Stimulated activated CD8-positive, alpha-beta memory T cell treated with anti-CD3 and anti-CD28 coated beads, Interleukin-4, amount 100 ng/mL, for 4 hours (primary cell): ENCODE results near the gene MKRN2OS.

Experiments
- DNase-seq, 2 donors: peaks; one replicate each; pipeline ENCODE4 v3.0.0-alpha.2; 2020; ENCODE audit warnings: low read depth in 2 of 2, low spot score in 1 of 2

MKRN2OS gene

DNA sequence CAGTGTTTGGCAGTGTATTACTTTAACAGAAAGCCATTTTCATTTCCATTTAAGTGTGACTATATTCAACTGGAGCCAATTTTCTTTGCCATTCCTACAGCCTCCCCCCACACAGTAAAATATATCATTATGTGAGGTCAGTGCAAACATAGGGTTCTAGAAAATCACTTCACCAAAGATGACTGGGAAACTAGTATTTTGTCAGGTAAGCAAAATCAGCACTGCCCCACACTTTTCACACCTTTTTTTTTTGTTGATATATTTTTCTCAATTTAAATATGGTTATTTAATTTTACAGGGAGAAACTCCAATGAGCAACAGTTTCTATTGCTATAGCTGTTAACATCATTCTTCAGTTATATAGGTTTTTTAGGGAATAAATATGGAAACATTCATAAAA lies 29.7 kb downstream of the MKRN2OS start:
- no peak for DNase-seq

DNA sequence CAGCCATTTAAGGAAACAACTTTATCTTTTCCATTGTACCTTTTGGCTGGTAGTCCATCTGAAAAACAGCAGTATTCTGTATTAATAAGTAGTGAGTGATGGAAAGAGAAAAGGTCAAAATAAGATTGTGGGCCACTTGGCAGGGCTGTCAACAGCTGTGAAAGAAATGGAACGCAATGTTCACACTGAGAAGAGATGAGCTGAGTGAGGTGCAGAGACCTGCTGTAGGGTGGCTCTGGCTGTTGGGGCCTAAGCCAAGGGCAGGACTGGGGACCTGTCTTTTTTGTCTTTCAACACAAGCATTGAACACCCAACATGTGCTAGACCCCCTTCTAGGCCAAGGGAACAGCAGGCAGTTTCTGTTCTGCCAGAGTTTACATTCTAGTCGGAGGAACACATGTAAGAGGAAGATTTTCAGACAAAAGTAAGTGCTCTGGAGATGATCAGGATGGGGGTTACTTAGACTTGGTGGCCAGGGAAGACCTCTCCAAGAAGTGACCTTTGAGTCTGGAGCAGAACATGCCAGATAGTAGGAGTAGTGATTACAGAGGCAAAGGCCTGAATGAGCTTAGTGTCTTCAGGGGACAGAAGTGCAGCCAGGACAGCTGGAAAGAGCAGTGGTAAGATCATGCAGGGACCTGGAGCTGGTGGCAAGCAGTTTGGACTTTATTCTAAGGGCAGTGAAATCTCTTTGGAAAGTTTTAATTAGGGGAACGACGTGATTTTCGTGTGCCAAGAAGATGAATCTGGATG lies 31.4 kb downstream of the MKRN2OS start:
- DNase-seq = no peak

DNA sequence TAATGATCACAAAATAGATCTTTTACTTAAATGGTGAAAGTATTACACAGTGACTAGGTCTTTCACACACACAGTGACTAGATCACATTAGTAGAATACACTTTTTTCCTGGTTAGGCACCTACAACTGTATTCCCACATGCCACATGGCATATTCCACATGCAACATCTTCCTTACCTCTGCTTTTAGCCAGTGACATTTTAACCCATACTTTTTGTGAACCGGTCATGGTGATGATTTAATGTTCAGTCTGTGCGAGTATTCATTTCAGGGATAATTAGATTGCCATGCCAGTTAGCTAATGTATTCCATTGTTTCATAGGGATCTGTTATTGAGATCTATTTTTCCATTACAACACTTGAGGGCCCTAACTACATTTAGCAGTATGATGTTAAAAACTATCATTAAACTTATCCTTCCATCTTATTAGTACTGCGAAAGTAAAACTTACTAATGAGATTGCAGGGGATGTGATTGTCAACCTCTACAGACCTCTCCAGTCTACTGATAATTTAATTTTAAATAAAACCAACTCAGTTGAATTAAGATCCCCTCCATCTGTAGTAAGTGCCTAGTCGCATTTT lies 32.7 kb downstream of the MKRN2OS start:
- DNase-seq = no peak

DNA sequence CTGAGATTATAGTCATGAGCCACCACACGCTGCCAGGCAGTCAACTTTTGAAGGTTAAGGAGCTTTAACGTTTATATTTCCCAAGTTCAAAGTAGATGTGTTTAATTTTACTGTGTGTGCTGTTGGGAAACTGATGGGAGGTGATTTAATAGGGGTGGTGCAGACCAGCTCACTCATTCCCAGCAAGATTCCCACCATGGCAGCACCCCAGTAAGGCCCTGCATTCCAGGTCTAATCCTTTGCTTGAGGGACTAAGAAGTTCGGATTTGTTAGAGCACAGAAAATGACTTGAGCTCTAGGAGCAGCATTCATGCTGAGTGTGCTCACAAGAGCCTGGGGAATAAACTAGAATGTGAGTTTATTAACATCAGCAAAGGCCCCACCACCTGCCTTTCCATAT lies 35.8 kb downstream of the MKRN2OS start:
- DNase-seq = no peak

DNA sequence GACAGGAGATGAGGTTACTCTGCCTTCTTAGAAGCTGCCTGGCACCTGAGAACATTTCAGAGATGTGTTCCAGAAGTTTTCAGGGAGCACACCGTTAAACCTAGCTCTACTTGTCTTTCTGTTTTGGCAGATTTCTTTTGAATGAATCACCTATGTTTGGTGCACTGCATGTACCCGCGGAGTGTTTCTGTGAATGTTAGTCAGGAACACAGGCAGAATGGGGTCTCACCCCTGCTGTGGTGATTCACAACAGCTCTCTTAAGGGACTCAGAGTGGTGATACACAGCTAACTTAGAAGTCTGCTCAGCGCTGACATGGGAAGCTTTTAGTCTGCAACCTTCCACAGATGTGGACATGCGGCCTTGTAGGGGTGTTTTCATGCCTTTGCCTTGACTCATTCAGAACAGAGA lies 37.0 kb downstream of the MKRN2OS start:
- DNase-seq = no peak

DNA sequence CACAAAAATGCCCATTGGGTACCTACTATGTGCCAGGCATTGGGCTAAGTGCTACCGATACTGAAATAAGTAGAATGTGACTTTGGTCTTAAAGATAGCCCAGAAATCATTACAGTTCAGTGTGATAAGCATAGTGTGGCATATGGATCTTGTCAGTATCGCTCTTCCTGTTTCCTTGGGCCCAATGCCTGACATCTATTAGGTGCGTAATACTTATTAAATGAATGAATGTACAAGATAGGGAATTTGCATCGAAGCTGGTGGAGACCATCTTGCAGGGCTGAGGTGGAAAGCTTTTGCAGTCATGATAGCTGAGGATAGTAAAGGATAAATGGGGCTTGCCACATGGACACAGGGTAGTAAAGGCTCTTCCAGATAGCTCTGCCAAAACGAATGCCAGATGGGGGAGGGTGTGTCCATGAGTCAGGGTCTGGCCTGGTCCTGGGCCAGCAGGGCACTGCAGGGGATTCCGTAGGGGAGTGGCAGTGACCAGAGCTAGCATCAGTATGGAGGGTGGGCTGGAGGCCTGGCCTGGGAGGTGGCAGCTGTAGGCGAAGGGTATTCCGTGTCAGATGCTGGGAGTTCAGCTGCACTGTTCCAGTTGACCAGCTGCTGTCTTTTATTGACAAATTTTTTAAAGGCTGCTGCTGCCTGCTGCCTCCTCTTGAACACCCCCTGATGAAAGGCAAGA lies 37.6 kb downstream of the MKRN2OS start:
- no peak for DNase-seq

DNA sequence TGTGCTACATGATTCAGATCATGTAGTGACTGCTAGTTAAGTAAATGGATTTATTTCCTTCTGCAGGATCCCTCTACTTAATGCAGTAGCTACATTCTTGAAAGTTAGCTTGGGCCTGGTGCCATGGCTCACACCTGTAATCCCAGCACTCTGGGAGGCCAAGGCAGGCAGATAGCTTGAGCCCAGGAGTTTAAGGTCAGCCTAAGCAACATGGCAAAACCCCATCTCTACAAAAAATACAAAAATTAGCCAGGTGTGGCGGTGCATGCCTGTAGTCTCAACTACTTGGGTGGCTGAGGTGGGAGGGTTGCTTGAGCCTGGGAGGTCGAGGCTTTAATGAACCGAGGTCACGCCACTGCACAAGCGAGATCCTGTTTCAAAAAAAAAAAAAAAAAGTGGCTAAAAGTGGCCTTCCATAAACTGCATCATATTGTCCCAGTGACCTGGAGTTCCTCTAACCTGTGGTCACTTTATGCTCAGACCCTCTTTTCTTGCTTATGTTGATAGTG lies 39.0 kb downstream of the MKRN2OS start:
- DNase-seq = no peak

DNA sequence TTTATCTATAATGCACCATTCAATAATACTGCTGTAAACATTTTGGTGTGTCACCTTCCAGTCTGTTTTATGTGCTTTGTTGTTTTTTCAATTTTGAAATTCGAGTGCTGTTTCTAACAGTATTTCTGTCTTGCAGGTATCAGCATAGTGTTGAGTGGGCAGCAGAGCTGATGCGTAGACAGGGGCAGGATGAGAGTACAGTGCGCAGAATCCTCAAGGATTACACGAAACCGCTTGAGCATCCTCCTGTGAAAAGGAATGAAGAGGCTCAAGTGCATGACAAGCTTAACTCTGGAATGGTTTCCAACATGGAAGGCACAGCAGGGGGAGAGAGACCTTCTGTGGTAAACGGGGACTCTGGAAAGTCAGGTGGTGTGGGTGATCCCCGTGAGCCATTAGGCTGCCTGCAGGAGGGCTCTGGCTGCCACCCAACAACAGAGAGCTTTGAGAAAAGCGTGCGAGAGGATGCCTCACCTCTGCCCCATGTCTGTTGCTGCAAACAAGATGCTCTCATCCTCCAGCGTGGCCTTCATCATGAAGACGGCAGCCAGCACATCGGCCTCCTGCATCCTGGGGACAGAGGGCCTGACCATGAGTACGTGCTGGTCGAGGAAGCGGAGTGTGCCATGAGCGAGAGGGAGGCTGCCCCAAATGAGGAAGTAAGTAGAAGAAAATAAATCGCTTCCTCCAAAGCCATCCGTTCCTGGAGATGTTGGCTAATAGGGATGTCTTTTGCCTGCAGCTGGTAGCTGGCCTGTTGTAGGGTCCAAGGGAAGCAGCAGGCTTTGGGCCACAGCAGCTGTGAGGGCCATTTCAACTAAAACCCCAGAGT lies 42.0 kb downstream of the MKRN2OS start:
- DNase-seq = no peak

DNA sequence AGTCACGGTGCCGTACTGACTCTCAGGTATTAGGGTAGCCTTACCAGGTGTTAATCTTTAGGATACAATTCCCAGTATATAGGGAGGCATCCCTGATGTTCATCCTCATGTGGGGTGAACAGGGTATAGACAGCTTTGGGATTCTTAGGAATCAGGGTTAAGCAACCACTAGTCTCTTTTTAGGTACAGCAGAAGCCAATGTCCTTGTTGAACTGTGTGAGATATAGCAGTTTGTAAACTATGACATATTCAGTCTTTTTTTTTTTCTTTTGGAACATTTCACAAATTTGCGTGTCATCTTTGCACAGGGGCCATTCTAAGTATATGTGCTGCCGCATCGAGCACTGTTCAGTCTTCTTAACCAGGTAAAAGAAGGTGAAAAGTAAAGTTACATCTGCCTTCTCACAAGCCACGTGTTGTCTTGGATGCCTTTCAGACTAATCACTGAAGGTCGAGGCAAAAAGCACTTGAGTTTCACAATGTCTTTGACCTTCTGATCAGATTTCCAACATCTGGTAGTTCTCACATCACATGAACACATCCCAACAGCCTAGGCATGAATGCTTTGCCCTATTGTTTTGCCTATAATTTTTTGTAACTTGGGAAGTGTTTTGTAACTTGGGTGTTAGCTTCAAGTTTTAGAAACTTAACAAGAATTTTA lies 43.8 kb downstream of the MKRN2OS start:
- no peak for DNase-seq

DNA sequence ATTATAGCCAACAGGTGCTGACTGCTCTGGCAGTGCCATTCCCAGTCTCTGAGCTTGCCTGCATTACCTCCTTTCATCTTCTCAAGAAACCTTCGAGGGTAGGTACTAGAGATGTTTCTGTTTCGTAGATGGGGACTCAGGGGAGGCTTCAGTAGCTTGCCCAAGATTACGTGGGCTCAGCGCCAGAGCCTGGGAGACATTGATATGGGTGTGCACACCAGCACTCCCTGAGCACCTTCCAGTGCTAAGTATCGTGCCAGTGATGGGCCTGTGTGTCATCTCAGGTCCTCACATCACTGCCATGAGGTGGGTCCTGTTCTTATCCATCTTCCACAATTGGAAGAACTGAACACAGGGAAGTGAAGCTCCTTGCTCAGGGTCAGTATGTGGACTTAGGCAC lies 45.8 kb downstream of the MKRN2OS start:
- DNase-seq = no peak

DNA sequence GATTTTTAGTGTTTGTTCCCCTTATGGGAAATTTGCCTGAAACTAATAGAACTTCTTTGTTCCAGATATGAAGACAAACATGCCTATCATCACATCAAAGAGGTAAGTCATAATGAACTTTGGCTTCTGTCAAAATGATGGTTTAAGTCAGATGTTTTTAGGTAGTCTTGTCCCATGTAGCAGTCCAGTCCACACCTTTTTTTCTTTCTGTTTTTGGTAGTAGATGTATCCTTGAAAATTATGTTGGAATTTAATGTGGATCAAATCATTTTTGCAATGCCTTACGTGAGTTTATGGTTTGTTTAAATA lies 48.9 kb downstream of the MKRN2OS start:
- no peak for DNase-seq

DNA sequence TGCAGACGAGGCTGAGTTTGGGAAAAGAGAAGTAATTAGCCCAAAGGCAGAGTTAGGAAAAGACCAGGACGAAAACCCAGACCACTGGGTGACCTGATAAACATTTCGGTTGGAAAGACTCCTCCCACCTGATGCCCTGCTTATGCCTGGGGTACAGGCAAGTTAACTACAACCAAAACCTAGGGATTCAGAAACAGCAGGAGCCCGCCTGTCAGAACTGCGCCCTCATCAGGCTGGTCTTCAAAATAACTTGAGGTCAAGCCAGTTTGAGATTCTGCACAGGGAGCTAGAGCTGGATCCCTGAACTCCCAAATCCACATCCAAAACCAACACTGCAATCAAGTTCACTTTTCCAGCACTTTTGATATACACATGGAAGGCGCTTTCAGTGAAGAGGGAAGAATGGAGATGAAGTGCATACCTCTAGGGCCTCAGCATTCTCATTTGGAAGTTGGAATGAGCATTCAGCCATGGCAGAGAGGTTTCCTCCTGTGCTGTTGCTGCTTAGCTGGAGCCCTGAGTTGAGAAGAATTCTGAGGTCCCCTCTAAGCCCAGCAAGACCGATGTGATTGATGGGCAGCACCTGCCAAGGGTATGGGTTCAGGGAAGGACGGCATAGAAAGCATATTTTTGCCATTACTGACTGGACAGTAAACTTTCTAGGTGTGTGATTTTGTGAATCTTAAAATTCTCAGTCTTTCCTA lies 49.4 kb downstream of the MKRN2OS start:
- DNase-seq = no peak

DNA sequence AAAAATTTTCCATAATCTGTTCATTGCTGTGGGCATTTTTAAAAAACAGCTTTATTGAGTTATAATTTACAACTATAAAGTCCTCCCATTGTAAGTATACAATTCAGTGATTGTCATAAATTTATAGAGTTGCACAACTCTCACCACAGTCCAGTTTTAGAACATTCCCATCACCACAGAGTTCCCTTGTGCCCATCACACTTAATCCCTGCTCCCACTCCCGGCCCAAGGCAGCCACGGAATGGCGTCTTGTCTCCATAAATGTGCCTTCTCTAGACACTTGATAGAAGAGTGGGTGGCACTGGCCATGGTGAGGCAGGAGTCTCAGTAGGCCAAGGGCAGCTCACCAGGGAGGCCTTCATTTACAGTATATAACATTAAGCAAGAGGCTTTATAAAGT lies 54.8 kb downstream of the MKRN2OS start:
- DNase-seq = no peak

DNA sequence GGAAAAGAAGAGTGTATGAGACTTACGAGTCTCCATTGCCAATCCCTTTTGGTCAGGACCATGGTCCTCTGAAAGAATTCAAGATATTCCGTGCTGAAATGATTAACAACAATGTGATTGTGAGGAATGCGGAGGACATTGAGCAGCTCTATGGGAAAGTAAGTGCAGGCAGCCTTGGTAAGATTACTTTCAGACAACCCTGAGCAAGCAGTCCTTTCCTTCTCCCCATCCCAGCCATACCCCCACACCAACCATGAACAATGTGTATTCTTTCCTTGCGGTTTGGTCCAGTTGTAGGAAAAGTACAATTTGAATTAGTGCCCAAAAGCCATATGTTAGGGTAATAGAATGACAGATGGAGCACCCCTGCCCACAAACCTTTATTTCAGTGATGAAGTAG lies 55.5 kb downstream of the MKRN2OS start:
- DNase-seq = no peak
